HG02623 (cell line): ENCODE measurements around the gene SIRT3.
"Not testable (repeated sequence)": the region's sequence is repeated elsewhere in the genome, so short reads cannot be mapped to it uniquely, and the experiment has no call there.

Source experiments
- ATAC-seq: cut with Tn5 transposase; IDR thresholded peaks from one replicate; pipeline ENCODE4 v1.9.1; 2021; ENCODE audit warnings: moderate library complexity; ENCODE audit not compliant: unreplicated experiment

SIRT3 gene

GRCh38 chr11:244376-244775, 8.2 kb upstream of the SIRT3 start:
- ATAC-seq, result no peak

- ATAC-seq, result no peak
These were observed 5.5 kb upstream of the SIRT3 start for GRCh38 chr11:241634-242033.

DNA sequence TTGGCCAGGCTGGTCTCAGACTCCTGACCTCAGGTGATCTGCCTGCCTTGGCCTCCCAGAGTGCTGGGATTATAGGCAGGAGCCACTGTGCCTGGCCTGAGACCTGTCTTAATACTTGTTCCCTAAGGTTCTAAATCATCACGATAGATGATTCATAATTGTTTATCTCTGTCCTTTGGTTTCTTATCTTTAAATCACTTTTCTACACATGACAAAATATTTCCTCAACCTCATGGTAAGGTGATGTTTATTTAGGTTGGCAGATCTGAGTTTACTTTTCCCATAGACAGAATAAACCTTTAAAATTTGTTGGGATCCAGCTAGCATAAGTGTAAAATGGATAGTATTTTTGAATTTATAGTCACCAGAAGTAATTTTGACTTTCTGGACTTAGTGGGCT, 4.2 kb upstream of the SIRT3 start:
- no peak for ATAC-seq

- not testable (repeated sequence) for ATAC-seq
These were observed 2.2 kb upstream of the SIRT3 start for GRCh38 chr11:238346-238745.

DNA sequence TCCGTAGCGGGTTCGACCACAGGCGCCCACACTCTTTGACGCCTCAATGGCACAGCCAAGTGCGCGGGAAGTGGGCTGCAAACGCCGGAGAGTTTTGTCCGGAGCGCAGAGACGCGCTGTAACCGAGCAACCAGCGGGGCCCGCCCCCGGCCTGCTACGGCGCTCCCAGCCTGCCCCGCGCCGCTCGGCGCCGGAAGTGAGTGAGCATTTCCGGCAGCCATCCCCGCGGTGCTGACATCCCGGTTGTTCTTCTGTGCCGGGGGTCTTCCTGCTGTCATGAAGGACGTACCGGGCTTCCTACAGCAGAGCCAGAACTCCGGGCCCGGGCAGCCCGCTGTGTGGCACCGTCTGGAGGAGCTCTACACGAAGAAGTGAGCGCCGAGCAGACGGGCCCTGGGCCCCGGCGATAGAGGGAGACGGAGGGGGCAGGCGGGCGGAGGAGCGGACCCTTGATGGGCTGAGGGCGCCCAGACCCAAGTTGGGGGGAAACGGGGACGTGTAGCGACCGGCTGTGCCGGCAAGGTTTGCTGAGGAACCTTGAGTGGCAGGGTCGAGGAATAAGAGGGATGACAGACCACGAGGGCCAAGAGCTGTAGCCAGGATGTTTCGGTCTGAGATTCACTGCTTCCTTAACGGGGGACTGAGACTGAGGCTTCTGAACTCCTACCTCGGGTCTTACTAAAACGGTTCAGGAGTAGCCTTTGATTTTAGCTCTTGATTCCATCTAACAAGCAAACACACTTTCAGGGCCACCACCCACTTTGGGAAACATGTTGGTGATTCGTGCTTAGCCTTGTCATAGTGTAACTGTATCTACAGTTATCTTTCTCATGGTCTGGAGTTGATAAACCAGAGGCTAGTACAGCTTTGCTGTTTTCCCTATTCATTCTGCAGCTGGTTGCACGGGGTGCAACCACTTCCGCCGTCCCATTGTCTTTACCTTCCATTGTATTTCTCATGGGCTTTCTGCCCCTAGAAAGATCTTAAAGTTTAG, 929 bp upstream of the SIRT3 start, which contains the start of gene PSMD13:
PSMD13 (plus strand) TSS at position 203 of the 994 bp plus-strand sequence; CDS start at position 277, 74 bp downstream.
- ATAC-seq, result peak; percentile 72

DNA sequence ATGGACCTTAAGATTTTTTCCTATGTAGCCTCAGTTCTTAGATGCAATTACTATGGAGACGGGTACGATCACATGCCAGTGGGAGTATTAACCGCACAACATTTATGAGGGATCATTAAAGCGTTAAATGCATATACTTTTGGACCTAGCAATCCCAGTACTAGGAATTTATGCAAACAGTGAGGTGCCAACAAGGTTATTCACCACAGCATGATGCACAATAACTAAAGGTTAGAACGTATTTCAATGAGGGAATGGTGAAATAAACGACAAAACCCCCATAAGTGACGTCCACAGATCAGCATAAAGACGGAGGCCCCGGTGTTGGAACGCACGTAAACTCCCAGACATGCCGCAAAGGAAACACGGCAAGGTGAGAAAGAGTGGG, 539 bp downstream of the SIRT3 start:
- no peak for ATAC-seq

GRCh38 chr11:235180-235579, 962 bp downstream of the SIRT3 start:
- no peak for ATAC-seq

DNA sequence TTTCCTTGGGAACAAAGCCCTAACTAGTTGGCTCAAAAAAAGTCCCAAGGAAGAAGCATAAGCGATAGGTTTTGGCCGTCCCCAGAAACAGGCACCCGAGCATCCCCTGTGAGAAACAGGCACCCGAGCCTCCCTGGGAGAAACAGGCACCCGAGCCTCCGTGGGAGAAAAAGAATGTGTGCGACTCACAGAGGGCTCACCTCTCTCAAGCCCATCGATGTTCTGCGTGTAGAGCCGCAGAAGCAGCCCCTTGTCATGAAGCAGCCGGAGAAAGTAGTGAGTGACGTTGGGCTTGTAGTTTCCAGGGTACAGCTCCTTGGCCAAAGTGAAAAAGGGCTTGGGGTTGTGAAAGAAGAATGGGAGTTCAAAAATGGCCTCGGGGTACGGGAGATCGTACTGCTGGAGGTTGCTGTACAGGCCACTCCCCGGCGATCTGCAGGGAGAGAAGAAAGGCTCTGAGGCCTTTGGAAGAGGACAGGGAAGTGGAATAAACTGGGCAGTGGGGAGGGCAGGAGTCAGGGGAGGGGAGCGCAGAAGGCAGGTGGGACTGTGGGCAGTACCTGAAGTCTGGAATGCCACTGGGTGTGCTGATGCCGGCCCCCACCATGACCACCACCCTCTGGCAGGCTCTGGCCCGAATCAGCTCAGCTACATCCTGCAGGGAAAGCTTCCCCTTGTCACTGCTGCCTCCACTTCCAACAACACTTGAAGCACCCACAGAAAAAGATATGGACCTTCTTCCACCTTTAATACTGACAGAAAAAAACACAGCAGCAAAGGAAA, 3.2 kb downstream of the SIRT3 start:
- ATAC-seq, result no peak

DNA sequence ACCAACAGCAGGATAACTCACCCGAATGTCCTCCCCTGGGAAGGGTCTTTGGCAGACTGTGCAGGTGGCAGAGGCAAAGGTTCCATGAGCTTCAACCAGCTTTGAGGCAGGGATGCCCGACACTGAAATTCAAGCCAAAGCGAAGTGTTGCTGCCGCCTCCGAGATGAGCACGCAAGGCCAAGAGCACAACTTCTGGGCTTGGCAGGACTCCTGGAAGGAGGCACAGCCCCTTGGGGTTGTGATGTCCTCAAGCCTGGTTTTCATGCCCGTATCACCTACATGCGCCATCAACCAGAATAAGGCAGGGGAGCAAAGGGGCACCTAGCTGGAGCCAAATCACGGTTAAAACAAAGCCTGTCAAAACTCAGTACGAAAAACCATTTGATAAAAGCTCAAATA, 5.7 kb downstream of the SIRT3 start:
- ATAC-seq, result no peak

DNA sequence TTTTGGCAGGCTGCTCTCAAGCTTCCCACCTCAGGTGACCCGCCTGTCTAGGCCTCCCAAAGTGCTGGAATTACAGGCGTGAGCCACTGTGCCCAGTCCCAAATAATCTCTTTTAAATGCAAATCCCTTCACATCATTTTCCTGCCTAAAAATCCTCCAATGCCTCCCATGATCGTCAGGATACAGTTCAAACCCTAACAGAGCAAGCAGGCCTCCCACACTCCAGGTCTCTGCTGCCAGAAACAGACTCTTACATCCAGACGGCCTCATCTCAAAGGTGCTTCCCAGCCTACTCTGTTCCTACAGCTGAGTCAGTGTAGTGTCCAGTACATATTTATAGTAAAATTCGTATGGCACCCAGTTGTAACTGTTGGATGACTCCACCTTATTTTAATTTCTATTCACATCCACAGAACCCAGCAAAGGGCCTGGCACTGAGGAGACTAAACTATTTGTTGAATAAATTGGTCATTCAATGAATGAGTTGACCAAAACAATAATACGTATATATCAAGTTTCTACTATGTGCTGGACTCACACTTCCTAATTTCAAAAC, 8.2 kb downstream of the SIRT3 start:
- no peak for ATAC-seq

GRCh38 chr11:225734-226453, 10.2 kb downstream of the SIRT3 start:
- no peak for ATAC-seq

DNA sequence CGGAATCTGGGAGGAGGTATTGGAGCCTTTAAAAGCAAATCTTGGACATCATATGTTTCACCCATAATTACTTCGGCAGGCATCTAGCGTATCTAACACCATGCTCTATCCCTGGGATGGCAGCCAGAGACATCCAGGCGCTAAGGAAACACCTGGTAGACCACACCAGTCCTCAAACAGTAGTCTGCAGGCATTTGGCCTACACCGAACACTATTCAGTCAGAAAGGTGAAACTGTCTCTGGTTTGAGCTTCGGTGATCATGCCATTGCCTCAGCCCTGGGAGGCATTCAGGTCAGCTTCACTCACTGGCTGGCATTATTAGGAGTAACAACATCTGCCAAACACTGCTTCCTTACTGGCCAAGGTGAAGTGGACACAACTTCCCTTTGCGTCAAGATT, 11.7 kb downstream of the SIRT3 start:
- no peak for ATAC-seq

DNA sequence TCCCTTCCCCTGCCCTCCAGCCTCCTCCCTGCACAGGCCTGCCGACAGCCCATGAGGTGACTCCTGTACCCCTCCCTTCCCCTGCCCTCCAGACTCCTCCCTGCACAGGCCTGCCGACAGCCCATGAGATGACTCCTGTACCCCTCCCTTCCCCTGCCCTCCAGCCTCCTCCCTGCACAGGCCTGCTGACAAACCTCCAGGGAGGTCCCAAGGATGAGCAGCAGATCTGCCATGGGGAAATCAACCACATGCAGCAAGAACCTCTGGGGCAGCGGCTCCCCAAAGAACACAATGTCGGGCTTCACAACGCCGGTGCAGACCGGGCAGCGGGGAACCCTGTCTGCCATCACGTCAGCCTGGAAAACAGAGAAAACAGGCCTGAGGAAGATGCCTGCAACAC, 12.3 kb downstream of the SIRT3 start:
- ATAC-seq, result no peak

DNA sequence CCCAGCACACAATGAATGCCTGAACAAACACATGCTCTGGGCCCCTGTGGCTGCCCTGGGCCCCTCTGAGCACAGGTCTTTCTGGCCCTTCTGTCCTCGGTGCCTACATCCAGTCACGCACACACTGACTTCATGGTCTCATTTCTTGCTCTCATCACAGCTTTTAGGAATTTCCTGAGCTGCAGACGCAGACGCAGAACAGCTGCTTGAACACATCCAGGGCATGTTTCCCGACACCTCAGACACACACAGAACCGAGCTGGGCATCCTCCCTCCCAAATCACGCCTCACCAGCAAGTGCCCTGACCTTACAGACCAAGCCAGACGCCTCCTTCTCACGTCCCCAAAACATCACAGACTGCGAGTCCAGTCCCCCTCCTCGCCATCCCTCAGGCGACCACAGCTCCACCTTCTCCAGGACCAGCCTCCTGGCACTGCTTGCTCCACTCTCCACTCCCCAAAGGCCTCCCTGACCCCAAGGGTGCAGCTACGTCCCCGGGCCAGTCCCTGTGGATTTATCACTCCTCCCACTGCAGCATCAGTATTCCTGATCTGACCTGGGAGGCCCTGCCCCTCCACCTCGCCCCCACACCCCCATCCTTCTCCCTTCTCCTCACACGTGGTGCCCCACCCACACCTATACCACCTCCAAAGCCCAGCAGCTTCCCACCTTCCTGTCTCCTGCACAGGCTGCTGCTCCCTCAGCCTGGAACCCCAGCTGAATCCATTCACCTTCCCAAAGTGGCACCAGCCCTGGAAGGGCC, 12.9 kb downstream of the SIRT3 start:
- no peak for ATAC-seq

GRCh38 chr11:221998-222789, 13.9 kb downstream of the SIRT3 start:
- ATAC-seq, result no peak

DNA sequence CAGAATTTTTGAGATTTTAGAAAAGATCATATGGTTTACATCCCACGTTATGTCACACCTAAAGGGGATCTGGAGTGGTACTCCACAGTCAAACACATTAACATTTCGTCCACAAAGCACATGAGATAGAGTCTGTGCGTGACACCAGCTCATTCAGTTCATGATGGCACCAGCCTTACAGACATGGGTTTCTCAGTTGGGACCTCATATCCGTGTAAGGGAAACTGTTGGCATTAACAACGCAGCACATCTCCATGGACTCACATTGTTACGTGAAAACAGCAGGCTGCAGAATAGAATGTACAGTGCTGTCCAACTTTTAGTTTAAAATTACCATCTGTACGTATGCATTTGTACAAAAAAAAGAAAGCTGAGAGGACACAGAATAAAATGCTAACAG, 14.6 kb downstream of the SIRT3 start:
- ATAC-seq, result no peak

DNA sequence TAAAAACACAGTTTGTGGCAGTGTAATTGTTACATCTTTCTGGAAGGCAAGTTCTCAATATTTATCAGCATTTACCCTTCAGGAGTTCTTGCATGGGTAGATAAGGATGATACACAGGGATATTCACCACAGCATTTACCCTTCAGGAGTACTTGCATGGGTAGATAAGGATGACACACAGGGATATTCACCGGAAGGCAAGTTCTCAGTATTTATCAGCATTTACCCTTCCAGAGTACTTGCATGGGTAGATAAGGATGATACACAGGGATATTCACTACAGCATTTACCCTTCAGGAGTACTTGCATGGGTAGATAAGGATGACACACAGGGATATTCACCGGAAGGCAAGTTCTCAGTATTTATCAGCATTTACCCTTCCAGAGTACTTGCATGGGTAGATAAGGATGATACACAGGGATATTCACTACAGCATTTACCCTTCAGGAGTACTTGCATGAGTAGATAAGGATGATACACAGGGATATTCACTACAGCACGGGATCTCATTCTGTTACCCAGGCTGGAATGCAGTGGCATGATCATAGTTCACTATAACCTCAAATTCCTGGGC, 15.4 kb downstream of the SIRT3 start:
- ATAC-seq, result not testable (repeated sequence)

DNA sequence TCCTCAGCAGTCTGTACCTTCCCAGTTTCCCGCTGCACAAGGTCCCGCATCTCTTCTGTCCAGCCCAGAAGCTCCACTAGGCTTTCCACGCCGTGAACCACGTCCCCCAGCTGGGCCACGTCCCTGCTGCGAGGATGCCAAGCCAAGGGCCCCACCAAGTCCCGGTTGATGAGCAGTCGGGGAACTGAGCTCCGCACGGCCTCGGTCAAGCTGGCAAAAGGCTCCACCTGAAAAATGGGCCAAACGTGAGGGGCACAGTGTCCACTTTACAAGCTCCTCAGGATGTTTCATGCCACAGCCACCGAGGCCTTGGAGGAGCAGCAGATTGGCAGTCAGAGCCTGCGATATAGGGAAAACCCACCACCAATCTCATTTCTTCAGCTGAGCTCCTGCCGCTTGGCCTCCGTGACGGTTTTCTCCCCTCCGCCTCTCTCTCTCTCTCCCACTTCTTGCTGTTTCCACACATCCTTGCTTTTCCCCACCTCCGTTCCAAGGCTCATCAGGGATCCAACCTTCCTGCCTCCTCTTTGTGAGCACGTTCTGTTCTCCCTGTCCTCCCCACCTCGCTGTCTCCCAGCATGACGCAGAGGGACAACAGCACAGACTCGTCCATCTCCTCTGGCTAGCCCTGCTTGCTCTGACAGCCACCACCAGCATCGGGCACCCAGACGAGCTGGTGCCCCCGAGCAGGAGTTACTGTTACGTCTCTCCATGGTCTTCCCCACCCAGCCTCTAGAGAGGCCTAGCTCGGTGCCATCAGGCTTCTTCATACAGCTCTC, 17.1 kb downstream of the SIRT3 start:
- ATAC-seq, result no peak
